HepG2 (cell line): ENCODE results near the gene SRXN1. TPM values are rescaled to one million over a fixed set of nuclear protein-coding genes. Genes with fewer than 3 reads are reported as not detected.

Experiments used
- ATAC-seq: fragments of 200-7000 bp; cut with Tn5 transposase; 3 replicates; pipeline ENCODE4 v1.9.1; 2020; ENCODE audit warnings: mild to moderate bottlenecking, moderate library complexity
- BruUV-seq: library from RNA; stranded (reverse); fragments of 400-500 nt; replicated peaks from 2 replicates; lab custom pipeline; 2021; lab: Mats Ljungman, UMichigan
- CTCF ChIA-PET: fragments of 300-600 bp; formaldehyde crosslinking; extraction: SDS; loops from one replicate; lab custom pipeline; 2021; ENCODE audit warnings: low total read pairs, inconsistent platforms, low intra/inter-chr PET ratio; lab: Yijun Ruan, JAX
- POLR2A ChIA-PET: fragments of 350-600 bp; sonication (Branson Sonifier 250); formaldehyde crosslinking; loops from one replicate; lab custom pipeline; 2020; ENCODE audit warnings: antibody characterized with exemption, inconsistent platforms; lab: Yijun Ruan, JAX
- DNase-seq: peaks from one replicate; pipeline ENCODE4 v3.0.0-alpha.2; 2015; ENCODE audit warnings: low spot score
- FAIRE-seq: peaks from 3 replicates; lab custom pipeline; 2011; peaks lifted over from hg19 to GRCh38; lab: Jason Lieb, UNC
- H2AFZ ChIP-seq: one replicate; pipeline ENCODE4 v1.6.1; 2011; ENCODE audit warnings: low read length, inconsistent platforms
- H3K27ac ChIP-seq: fragments of 300-600 bp; 3 replicates; pipeline ENCODE4 v1.8.0; 2011; ENCODE audit warnings: mixed run types, mild to moderate bottlenecking, mixed read lengths, low read length, inconsistent platforms; ENCODE audit not compliant: insufficient read depth; ENCODE audit errors: extremely low read length
- H3K27me3 ChIP-seq, 2 experiments: fragments of 200-600 bp in 1 of 2; 2 replicates in 1 of 2; 3 replicates in 1 of 2; pipeline versions ENCODE4 v1.6.0 to v1.8.0; 2011; ENCODE audit warnings: low read length in 2 of 2, mild to moderate bottlenecking in 2 of 2, moderate library complexity in 2 of 2, inconsistent platforms in 1 of 2; ENCODE audit not compliant: insufficient read depth in 2 of 2, control insufficient read depth in 1 of 2
- H3K36me3 ChIP-seq, 2 experiments: fragments of 200-600 bp in 1 of 2; replicated peaks in 1 of 2; 2 replicates in 1 of 2; 3 replicates in 1 of 2; pipeline versions ENCODE4 v1.5.1 to v1.8.0; 2011; ENCODE audit warnings: low read length in 2 of 2, inconsistent platforms in 1 of 2; ENCODE audit not compliant: insufficient read depth in 2 of 2, control insufficient read depth in 1 of 2
- H3K4me1 ChIP-seq: 2 replicates; pipeline ENCODE4 v1.5.1; 2012; ENCODE audit warnings: low read length, inconsistent platforms; ENCODE audit not compliant: insufficient read depth
- H3K4me2 ChIP-seq: 2 replicates; pipeline ENCODE4 v1.6.0; 2011; ENCODE audit warnings: low read depth, low read length, inconsistent platforms
- H3K4me3 ChIP-seq, 3 experiments: fragments of 200-600 bp in 1 of 3; sonication (generic), shearing (Covaris generic) in 1 of 3; replicated peaks in 1 of 3; 2 replicates each; pipeline ENCODE4 v1.5.1; 2011 to 2016; ENCODE audit warnings: low read length in 3 of 3, inconsistent platforms in 2 of 3, low read depth in 2 of 3, mild to moderate bottlenecking in 2 of 3, control low read depth in 1 of 3, mixed read lengths in 1 of 3; ENCODE audit not compliant: insufficient read depth in 1 of 3
- H3K79me2 ChIP-seq: one replicate; pipeline ENCODE4 v1.6.1; 2011; ENCODE audit warnings: low read length, inconsistent platforms; ENCODE audit not compliant: insufficient read depth
- H3K9ac ChIP-seq: 2 replicates; pipeline ENCODE4 v1.6.0; 2011; ENCODE audit warnings: mild to moderate bottlenecking, low read depth, low read length, inconsistent platforms; ENCODE audit not compliant: insufficient read depth
- H3K9me3 ChIP-seq: 2 replicates; pipeline ENCODE4 v1.5.1; 2012; ENCODE audit warnings: mild to moderate bottlenecking, low read length
- H4K20me1 ChIP-seq: 2 replicates; pipeline ENCODE4 v1.6.0; 2011; ENCODE audit warnings: inconsistent platforms, mild to moderate bottlenecking, low read length, moderate library complexity; ENCODE audit not compliant: insufficient read depth
- BCL3 ChIP-seq: sonication (generic); formaldehyde crosslinking; IDR thresholded peaks from 2 replicates; pipeline ENCODE4 v1.5.1; 2020; ENCODE audit warnings: mild to moderate bottlenecking, missing genetic modification reagents, moderate library complexity
- FOXK1 ChIP-seq: sonication (generic); formaldehyde crosslinking; IDR thresholded peaks from 2 replicates; pipeline ENCODE4 v1.4.0; 2020; ENCODE audit warnings: low read depth, missing genetic modification reagents, borderline replicate concordance
- FOXO4 ChIP-seq: sonication (generic); formaldehyde crosslinking; conservative IDR thresholded peaks from 2 replicates; pipeline ENCODE4 v1.8.1; 2023; ENCODE audit warnings: missing genetic modification reagents
- GRHL1 ChIP-seq: sonication (generic); formaldehyde crosslinking; conservative IDR thresholded peaks from 2 replicates; pipeline ENCODE4 v1.8.0; 2022; ENCODE audit warnings: missing genetic modification reagents
- NFATC3 ChIP-seq: sonication (generic); formaldehyde crosslinking; IDR thresholded peaks from 2 replicates; pipeline ENCODE4 v1.5.1; 2020; ENCODE audit warnings: mild to moderate bottlenecking, missing genetic modification reagents
- SAFB2 ChIP-seq: sonication (generic); formaldehyde crosslinking; IDR thresholded peaks from 2 replicates; pipeline ENCODE4 v1.5.1; 2020; ENCODE audit warnings: missing genetic modification reagents, low read depth, mild to moderate bottlenecking, borderline replicate concordance
- SP4 ChIP-seq: sonication (generic); formaldehyde crosslinking; IDR thresholded peaks from 2 replicates; pipeline ENCODE4 v1.8.1; 2023; ENCODE audit warnings: mild to moderate bottlenecking, missing genetic modification reagents
- ZFP90 ChIP-seq: sonication (generic); formaldehyde crosslinking; IDR thresholded peaks from 2 replicates; pipeline ENCODE4 v1.8.0; 2022; ENCODE audit warnings: missing genetic modification reagents, mild to moderate bottlenecking, inconsistent platforms, borderline replicate concordance
- ZNF251 ChIP-seq: sonication (generic); formaldehyde crosslinking; IDR thresholded peaks from 2 replicates; pipeline ENCODE4 v1.9.0; 2021; ENCODE audit warnings: mild to moderate bottlenecking, missing genetic modification reagents
- ZNF564 ChIP-seq: sonication (generic); formaldehyde crosslinking; IDR thresholded peaks from 2 replicates; pipeline ENCODE4 v1.8.1; 2023; ENCODE audit warnings: mild to moderate bottlenecking, missing genetic modification reagents
- WGBS: methylation state at CpG from one replicate; pipeline ENCODE4 v1.1.6; 2017; ENCODE audit warnings: low lambda C conversion rate; 5-methylcytosine and 5-hydroxymethylcytosine counted together
- in situ Hi-C: cut with HindIII; loops from 2 replicates; pipeline ENCODE4 v1.10.0; 2017; ENCODE audit warnings: low pct_unique_long_range_greater_than_20kb; ENCODE audit not compliant: extremely low pct_ligation_motif_present
- intact Hi-C: fragments of 100-400 bp; cut with micrococcal nuclease; formaldehyde crosslinking; loops from one replicate; pipeline ENCODE4 v1.10.0; 2022; ENCODE audit not compliant: unreplicated experiment
- polyA plus RNA-seq, 8 experiments: library from polyadenylated mRNA; depleted of rRNA in 3 of 8; stranded (reverse) in 7 of 8; unstranded in 1 of 8; fragments of >200 nt; fragmentation: Illumina TruSeq in 4 of 8; extraction: Trizol in 4 of 8; gene quantifications; 2 replicates each; pipeline versions ENCODE4 v1.2.1 to v1.2.3, GENCODE V29; 2011 to 2016; ENCODE audit warnings: low read depth in 4 of 8, missing spikeins in 1 of 8, mixed read lengths in 1 of 8; ENCODE audit not compliant: insufficient read depth in 1 of 8
- total RNA-seq, 5 experiments: library from RNA; depleted of rRNA; stranded (reverse); fragments of >200 nt; fragmentation: Illumina TruSeq; extraction: Trizol; gene quantifications; 2 replicates each; pipeline ENCODE4 v1.2.3, GENCODE V29; 2016; ENCODE audit warnings: low read depth in 1 of 5

SRXN1 gene
- total and polyA plus RNA-seq, 2 of the 13 experiments (the other 11 are each of a cell fraction or from before 2014, with no cell fraction given), result 29.9 to 87.7 TPM

GRCh38 chr20:664151-664550, 11.2 kb upstream of the SRXN1 start:
- no peaks in the 10 kb centered on the region for H3K9me3 ChIP-seq
- in situ Hi-C loops (no loop called here), intact Hi-C loops (no loop called here)
- H3K4me3 ChIP-seq, result no peak overlapping the region
- DNase-seq, result no peak
- H3K4me1 ChIP-seq, result peaks cover 27% of the 10 kb centered on the region
- H3K27me3 ChIP-seq, result peaks cover 8 to 68% of the 10 kb centered on the region in 2 experiments; a peak in 4 of 5 replicates
- no peaks in the 10 kb centered on the region for H4K20me1 ChIP-seq
- BruUV-seq, result no TSS peak
- no peak for ATAC-seq
- no peaks in the 10 kb centered on the region for H3K79me2 ChIP-seq
- no peak overlapping the region for H3K9ac ChIP-seq
- no peak overlapping the region for H2AFZ ChIP-seq
- CTCF ChIA-PET, result no interaction called here
- FAIRE-seq, result no peak
- no peaks in the 10 kb centered on the region for H3K36me3 ChIP-seq
- no peak overlapping the region for H3K4me2 ChIP-seq
- no peak overlapping the region for H3K27ac ChIP-seq
- 56% methylated on average over 47 of the region's 60 CpGs for WGBS
- no peak for TF ChIP-seq SAFB2
- TF ChIP-seq FOXO4, result no peak
- no peak for TF ChIP-seq ZNF251 (CRISPR knock-in tag)
- TF ChIP-seq GRHL1 (CRISPR knock-in tag), result no peak
- no peak for TF ChIP-seq ZNF564 (CRISPR knock-in tag)
- no peak for TF ChIP-seq ZFP90 (CRISPR knock-in tag)
- TF ChIP-seq FOXK1 (CRISPR knock-in tag), result no peak
- TF ChIP-seq SP4 (CRISPR knock-in tag), result no peak
- no peak for TF ChIP-seq BCL3 (CRISPR knock-in tag)
- no peak for TF ChIP-seq NFATC3 (CRISPR knock-in tag)
- POLR2A ChIA-PET, result no interaction called here
